ENCODE results near the gene CRELD1.
A peak's percentile ranks its signal among the peaks of the same experiment; 100 is the strongest.

CRELD1 gene

DNA sequence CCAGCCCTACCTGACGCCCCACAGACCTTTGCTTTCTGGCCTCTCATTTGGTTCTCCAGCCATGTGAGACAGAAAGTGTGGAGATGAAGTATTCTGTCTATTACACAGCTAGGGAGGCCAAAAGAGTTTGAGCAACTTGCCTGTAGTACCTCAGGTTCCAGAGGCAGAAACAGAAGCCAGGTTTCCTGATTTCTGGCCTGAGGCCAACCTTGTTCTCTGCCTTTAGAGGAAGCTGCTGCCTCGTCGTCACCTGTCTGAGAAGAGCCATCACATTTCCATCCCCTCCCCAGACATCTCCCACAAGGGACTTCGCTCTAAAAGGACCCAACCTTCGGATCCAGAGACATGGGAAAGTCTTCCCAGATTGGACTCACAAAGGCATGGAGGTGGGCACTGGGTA is 27.2 kb upstream of the CRELD1 start:
- DNase-seq, result no peak

DNA sequence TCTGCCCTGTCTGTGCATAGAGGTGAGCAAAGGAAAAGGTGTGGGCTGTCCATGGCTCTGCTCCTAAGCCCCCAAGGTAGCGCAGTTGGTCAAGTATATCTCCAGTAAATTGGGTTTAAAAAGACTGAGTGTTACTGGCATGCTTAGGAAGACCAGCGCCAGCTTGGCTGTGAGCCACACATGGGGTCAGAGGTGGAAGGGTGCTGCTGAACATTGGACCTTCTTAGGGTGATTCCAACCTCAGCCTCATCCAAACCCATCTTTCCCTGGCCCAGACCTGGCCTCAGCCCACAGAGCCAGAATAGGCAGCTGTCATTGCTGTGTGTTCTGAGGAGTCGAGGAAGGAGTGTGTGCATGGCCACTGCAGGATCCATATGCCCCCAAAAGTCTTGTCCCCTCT is 25.3 kb upstream of the CRELD1 start:
- no peak for DNase-seq

DNA sequence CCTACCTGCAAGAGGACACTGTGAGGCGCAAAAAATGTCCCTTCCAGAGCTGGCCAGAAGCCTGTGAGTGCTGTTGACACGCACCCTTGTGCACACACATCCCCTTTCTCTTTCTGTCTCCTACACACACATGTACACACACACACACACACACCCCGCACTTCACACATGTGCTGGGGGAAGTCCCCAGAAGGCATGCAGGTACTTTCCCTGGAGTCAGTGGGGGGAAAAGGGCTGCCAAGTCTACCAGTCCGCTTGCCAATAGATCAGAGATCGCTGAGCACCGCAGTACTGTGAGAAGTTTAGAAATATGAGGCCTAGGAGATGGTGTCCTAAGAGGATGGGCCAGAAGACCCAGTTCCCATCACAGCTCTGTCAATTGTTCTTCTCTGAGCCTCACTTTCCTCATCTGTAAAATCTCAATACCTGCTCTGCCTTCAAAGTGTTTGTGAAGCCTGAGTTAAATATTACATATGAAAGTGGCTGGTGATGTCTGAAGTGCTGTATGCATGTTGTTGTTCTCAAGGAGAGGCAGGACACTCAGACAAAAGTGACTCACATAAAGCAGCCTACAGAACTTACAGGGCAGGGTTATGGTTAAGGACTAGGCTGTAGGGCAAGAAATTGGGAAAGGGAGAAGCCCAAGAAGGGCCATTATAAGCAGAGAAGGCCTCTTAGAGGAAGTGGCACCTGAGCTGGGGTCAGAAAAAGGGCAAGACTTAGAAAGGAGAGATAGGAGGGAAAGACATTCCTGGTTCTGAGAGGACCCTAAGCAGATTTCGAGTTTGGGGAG is 24.2 kb upstream of the CRELD1 start:
- peak; percentile 44 for DNase-seq

DNA sequence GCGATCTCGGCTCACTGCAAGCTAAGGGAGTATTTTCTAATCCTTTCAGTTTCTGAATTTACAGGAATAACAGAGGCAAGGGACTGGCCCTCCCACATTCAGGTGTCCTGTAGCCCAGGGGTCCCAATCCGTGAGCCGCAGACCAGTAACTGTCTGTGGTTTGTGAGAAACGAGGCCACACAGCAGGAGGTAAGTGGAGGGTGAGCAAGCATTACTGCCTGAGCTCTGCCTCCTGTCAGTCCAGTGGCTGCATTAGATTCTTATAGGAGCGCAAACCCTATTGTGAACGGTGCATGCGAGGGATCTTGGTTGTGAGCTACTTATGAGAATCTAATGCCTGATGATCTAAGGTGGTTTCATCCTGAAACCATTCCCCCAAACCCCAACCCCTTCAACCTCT is 21.8 kb upstream of the CRELD1 start:
- no peak for DNase-seq

DNA sequence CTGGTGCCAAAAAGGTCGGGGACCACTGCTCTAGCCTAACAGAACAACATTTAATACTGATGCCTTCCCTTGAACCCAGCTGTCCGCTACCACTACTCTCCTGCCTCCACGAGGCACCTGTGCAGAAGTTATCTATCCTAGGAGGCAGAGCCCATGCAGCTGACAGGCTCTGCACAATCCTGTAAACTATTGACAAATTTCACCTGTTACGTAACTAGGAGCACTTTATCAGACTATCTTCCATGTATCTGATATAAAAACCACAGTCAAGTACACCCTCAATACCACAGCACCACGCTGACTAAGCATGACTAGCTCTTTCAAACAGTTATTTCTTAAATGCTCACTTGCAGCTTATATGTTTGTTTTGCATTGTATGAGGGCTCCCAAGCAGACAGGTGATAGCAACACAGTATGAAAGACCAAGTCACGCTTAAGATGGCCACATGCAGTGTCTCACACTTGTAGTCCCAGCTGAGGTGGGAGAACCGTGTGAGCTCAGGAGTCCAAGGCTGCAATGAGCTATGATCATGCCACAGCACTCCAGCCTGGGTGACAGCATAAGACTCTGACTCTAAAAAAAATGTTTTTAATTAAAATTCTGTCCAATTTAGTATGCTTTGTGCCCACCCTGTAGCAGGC is 21.2 kb upstream of the CRELD1 start:
- DNase-seq, result no peak

DNA sequence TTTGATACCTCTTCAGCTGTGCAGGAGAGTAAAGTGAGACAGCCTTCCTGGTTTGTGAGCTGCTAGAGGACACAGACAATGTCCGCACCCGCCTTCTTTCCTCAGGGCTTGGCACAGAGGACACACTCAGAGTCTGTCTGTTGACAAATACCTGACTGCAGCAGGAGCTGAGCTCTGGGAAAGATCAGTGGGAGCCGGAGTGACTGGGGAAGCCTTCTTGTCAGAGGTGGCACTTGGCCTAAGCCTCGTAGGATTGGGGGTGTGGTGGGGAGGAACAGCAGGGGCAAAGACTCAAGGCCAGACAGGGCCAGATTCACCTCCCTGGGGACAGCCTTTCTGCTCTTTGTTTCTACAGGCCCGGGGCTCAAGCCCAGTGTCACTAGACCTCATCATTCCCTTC is 20.0 kb upstream of the CRELD1 start:
- no peak for DNase-seq

DNA sequence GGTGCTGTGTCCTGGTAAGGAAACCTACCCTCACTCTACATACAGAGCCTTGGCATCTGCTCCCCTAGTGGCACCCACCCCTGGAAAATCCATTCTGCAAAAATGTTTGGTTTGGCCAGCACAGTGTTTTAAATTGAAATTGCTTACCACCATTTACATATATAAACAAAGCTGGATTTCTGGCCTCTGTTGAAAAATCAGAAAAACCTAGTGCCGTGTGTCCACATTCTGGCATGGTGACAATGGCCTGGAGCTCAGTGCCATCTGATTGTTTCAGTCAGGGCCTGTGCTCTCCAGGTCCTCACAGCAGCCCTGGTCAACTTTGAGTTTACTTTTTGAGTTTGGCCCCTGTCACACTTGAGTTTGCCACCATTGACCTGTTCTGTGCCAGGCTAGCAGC is 19.6 kb upstream of the CRELD1 start:
- DNase-seq, result no peak

DNA sequence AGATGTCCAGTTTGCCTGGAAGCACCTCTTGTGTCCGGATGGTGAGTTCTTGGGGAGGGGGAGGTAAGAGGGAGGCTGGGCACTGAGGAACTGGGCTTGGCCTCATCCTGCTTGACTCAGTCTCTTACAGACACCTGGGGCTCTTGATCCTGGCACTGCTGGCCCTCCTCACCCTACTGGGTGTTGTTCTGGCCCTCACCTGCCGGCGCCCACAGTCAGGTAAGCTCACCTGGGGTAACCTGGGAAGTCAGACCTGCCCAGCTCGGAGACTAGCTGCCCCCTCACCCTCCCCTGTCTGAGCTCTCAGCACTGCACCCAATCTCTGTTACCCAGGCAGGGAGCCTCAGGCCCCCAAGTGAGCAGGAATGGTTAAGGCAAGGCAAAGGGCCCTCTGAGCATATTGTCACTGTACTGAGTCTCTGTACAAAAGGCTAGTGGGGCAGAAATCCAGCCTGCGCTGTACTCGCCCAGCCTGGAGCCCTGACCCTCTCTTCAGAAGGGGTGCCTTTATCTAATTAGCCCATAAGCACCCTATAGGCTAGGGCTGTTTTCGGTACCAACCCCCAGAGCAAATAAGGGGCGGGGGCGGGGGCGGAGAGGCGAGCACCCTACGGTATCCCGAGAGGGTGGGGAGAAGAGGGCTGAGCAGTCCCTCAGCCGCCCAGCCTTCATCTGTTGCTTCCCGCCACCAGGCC is 18.9 kb upstream of the CRELD1 start:
- no peak for DNase-seq

DNA sequence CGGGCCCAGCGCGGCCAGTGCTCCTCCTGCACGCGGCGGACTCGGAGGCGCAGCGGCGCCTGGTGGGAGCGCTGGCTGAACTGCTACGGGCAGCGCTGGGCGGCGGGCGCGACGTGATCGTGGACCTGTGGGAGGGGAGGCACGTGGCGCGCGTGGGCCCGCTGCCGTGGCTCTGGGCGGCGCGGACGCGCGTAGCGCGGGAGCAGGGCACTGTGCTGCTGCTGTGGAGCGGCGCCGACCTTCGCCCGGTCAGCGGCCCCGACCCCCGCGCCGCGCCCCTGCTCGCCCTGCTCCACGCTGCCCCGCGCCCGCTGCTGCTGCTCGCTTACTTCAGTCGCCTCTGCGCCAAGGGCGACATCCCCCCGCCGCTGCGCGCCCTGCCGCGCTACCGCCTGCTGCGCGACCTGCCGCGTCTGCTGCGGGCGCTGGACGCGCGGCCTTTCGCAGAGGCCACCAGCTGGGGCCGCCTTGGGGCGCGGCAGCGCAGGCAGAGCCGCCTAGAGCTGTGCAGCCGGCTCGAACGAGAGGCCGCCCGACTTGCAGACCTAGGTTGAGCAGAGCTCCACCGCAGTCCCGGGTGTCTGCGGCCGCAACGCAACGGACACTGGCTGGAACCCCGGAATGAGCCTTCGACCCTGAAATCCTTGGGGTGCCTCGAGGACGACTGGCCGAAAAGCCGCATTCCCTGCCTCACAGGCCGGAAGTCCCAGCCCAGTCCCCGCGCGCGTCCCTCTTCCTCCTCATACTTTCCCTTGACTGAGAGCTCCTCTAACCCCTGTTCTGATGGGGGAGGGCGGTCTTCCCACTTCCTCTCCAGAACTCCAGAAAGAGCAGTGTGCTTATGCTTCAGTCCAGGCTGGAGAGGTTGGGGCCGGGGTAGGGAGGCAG is 18.1 kb upstream of the CRELD1 start:
- DNase-seq, result peak; percentile 64

DNA sequence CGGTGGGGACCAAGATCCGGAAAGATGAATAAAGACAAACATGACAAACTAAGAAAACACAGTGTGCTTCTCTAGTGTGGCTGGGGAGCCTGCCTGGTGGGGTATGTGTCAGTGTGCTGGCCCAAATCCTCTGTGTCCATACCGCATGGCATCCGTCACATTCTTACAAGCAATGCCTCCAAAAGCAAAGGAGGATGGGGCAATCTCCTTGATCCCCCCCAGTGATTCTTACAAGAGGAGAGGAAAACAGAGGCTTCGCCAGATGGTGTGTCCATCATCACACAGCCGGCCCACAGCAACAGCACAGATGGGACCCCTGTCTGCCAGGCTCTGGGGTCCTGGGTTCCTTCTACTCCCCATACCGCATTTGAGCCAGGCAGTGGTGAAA is 17.3 kb upstream of the CRELD1 start:
- no peak for DNase-seq

DNA sequence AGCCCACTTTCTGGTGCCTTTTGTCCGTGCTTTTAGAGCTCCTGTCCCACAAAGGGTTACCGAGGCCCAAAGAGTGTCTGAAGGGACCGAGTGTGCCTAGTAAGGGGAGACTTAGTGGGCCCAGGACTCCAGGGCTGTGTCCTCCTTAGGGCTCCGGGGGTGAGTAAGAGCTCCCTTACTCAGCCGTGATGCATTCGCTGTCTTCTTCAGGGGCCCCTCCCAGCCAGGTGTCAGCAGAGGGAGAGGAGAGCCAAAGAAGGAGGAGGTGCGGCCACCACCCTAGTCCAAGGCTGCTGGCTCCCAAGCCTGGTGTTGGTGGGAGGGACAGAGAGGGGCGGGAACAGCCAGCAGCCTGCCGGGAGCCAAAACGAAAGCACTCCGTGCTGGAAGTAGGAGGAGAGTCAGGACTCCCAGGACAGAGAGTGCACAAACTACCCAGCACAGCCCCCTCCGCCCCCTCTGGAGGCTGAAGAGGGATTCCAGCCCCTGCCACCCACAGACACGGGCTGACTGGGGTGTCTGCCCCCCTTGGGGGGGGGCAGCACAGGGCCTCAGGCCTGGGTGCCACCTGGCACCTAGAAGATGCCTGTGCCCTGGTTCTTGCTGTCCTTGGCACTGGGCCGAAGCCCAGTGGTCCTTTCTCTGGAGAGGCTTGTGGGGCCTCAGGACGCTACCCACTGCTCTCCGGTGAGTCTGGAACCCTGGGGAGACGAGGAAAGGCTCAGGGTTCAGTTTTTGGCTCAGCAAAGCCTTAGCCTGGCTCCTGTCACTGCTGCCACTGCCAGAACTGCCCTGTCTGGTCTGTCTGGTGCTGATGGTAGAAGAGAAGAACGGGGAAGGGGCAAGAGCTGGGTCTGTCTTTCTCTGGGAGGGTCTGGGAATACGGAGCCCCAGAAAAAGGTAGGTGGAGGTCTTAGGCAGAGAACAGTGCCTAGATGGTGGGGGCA is 16.6 kb upstream of the CRELD1 start, which contains the start of gene IL17RC:
IL17RC (plus strand) TSS at position 365 of the 947 bp plus-strand sequence; CDS start at position 583, 218 bp downstream.
- peak; percentile 60 for DNase-seq

DNA sequence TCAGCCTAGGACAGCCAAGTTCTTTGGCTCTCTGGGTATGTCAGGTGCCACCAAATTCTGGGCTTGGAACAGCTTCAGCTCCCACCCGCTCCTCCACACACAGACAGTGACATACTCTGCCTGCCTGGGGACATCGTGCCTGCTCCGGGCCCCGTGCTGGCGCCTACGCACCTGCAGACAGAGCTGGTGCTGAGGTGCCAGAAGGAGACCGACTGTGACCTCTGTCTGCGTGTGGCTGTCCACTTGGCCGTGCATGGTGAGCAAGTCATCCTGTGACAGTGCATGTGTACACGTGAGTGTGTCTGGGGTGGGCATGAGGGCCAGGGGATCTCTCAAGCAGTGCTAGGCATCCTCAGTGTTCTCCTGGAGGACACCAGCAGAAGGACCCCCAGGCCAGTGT is 15.8 kb upstream of the CRELD1 start:
- no peak for DNase-seq

DNA sequence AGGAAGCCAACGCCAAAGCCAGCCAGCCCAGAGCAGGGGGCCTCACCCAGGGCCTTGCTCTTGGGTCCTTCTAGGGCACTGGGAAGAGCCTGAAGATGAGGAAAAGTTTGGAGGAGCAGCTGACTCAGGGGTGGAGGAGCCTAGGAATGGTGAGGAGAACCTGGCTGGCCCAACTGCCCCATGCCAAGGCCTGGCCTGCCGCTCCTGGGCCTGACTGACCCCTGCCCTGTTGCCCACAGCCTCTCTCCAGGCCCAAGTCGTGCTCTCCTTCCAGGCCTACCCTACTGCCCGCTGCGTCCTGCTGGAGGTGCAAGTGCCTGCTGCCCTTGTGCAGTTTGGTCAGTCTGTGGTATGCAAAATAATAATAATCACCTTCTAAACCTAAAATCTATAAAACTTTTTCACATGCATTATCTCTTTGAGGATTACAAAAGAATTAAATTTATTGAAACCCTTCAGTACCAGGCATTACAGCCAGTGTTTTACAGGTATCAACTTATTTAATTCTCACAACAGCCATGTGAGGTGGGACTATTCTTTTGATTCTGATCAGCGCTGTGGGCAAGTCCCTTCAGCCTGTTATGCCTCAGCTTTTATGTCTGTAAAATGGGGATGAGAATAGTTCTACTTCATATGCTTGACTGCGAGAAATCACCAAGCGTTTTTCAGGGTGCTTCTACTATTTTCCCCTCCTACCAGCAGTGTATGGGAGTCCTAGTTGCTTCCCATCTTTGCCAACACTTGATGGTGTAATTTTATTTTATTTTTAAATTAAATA is 15.2 kb upstream of the CRELD1 start:
- DNase-seq, result no peak

DNA sequence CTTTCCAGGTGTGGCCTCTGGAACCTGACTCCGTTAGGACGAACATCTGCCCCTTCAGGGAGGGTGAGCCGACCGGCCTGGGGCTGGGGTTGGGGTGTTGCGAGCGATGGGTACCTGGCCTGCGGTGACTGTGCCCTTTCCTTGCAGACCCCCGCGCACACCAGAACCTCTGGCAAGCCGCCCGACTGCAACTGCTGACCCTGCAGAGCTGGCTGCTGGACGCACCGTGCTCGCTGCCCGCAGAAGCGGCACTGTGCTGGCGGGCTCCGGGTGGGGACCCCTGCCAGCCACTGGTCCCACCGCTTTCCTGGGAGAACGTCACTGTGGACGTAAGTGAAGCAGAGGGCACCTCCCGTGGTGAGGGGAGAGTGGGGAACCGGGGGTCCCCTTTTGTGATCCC is 5.5 kb upstream of the CRELD1 start:
- no peak for DNase-seq

DNA sequence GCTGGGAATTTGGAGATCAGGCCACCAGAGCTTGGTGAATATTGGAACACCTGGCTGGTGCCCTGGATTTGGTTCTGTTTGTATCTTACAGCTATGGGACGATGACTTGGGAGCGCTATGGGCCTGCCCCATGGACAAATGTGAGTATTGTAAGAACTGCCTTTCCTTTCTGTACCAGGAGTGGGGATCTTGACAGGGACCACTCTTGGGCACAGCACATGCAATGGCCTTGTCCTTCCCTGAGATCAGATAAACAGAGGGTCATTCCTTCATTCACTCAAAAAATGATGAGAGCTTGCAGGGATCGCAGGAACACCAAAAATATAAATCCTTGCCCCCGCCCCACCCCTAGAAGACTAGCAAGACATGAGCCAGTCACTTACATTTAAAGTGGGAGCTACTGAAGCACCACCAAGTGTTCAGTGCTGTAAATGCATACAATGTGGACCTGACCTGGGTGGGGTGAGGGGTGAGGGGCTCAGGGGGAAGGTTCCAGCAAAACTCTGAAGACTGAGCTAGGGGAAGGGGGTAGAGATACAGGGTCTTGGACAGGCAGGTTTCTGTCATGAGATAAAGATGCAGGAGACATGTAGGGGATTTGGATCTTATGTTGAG is 2.7 kb upstream of the CRELD1 start:
- no peak for DNase-seq

DNA sequence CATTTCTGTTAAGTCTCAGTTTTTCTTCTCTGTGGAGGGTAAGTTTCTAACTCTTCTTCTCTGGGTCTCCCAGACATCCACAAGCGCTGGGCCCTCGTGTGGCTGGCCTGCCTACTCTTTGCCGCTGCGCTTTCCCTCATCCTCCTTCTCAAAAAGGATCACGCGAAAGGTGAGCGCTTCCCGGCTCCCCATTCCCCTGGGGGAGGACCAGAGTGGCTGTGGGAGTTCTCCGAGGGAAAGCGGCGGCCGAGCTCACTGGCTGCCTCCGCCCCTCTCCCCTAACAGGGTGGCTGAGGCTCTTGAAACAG is 1.1 kb upstream of the CRELD1 start:
- DNase-seq, result no peak

DNA sequence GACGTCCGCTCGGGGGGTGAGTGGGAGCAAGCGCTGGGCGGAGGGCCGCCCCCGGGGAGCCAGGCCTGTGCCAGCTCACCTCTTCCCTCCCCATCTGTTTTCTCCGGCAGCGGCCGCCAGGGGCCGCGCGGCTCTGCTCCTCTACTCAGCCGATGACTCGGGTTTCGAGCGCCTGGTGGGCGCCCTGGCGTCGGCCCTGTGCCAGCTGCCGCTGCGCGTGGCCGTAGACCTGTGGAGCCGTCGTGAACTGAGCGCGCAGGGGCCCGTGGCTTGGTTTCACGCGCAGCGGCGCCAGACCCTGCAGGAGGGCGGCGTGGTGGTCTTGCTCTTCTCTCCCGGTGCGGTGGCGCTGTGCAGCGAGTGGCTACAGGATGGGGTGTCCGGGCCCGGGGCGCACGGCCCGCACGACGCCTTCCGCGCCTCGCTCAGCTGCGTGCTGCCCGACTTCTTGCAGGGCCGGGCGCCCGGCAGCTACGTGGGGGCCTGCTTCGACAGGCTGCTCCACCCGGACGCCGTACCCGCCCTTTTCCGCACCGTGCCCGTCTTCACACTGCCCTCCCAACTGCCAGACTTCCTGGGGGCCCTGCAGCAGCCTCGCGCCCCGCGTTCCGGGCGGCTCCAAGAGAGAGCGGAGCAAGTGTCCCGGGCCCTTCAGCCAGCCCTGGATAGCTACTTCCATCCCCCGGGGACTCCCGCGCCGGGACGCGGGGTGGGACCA is 632 bp upstream of the CRELD1 start:
- DNase-seq, result peak; percentile 93

DNA sequence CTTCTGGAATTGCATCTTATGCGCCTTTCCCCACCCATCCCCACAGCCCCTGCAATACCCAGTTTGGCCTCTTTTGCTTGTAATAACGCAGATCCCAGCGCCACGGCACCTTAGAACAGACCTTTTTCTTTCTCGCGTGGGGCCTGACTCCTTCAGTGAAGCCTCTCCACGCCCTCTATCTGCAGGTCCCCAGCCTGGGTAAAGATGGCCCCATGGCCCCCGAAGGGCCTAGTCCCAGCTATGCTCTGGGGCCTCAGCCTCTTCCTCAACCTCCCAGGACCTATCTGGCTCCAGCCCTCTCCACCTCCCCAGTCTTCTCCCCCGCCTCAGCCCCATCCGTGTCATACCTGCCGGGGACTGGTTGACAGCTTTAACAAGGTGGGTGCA is 594 bp downstream of the CRELD1 start:
- peak; percentile 25 for DNase-seq

DNA sequence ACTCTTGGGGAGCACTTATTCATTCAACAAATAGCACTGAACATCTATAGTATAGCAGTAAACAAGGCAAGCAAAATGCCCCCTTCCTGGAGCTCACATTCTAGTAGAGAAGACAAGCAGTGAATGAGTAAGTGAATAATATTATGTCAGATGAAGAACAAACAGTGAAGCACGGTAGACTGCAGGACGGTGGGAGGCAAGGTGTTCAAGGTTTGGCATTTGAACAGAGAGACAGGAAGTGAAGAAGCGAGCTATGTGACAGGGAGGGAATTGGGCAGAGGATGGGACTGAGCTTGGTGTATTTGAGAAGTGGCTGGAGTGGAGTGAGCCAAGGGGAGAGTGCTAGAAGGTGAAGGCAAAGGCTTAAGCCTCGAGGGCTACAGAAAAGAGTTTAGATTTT is 1.4 kb downstream of the CRELD1 start:
- DNase-seq, result no peak

DNA sequence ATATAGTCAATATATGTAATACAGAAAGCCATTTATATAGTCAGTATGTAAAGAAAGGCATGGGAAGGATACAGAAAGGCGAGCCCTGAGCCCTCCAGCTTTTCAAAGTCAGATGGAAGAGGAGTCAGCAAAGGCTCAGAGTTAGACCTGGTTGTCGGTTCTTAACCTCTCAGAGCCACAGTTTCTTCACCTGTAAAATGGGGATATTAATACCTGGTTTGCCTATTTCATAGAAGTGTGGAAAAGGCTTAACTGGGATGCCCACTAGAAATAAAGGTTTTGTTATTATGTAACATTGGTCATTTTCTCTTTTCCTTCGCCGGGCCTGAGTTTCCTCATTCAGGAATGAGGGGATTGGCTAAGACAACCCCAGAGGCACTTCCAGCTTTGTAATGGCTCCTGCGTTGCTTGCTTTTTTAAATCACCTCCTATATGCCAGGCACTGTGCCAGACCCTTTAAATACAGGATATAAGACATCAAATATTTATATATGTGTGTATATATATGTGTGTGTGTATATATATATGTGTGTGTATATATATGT is 2.4 kb downstream of the CRELD1 start:
- DNase-seq, result no peak
